Tibial nerve (tissue), 4 donors: ENCODE data around the gene ARPC1B. TPM values are rescaled to one million over a fixed set of nuclear protein-coding genes. Genes with fewer than 3 reads are reported as not detected.
A peak's percentile ranks its signal among the peaks of the same experiment; 100 is the strongest.

Experiments
- DNase-seq, 2 donors: peaks; one replicate each; pipeline ENCODE4 v3.0.0-alpha.2; 2019; ENCODE audit warnings: low spot score in 2 of 2
- H3K27ac ChIP-seq, 4 donors: fragments of 200-600 bp; sonication (generic) in 3 of 4; one replicate each; pipeline ENCODE4 v1.5.1; 2017 to 2019; ENCODE audit warnings: mild to moderate bottlenecking in 1 of 4
- H3K27me3 ChIP-seq, 2 donors: fragments of 200-600 bp; sonication (generic) in 1 of 2; one replicate each; pipeline versions ENCODE4 v1.5.1 to v1.6.0; 2017 to 2019
- H3K36me3 ChIP-seq, 3 donors: fragments of 200-600 bp; sonication (generic); one replicate each; pipeline ENCODE4 v1.5.1; 2018 to 2019
- H3K4me1 ChIP-seq, 4 donors: fragments of 200-600 bp; sonication (generic) in 3 of 4; one replicate each; pipeline ENCODE4 v1.5.1; 2017 to 2019
- H3K4me3 ChIP-seq, 4 donors: fragments of 200-600 bp; sonication (generic) in 3 of 4; one replicate each; pipeline ENCODE4 v1.5.1; 2017 to 2019; ENCODE audit warnings: mild to moderate bottlenecking in 1 of 4, moderate library complexity in 1 of 4
- H3K9me3 ChIP-seq, 4 donors: fragments of 200-600 bp; sonication (generic) in 3 of 4; one replicate each; pipeline ENCODE4 v1.5.1; 2017 to 2019
- CTCF ChIP-seq, 5 experiments: fragments of 200-600 bp in 3 of 5; fragments of 450-650 bp in 2 of 5; sonication (generic) in 3 of 5; IDR thresholded peaks; one replicate each; pipeline ENCODE4 v1.5.1; 2016 to 2019; ENCODE audit warnings: antibody characterized with exemption in 5 of 5, mild to moderate bottlenecking in 3 of 5, moderate library complexity in 2 of 5
- EP300 ChIP-seq, 2 donors: sonication (generic); formaldehyde crosslinking; IDR thresholded peaks; one replicate each; pipeline ENCODE4 v1.6.1; 2017; ENCODE audit warnings: antibody characterized with exemption in 2 of 2, mild to moderate bottlenecking in 1 of 2
- POLR2A ChIP-seq, 2 donors: fragments of 450-650 bp; IDR thresholded peaks; one replicate each; pipeline ENCODE4 v1.6.1; 2017; ENCODE audit warnings: antibody characterized with exemption in 2 of 2, mild to moderate bottlenecking in 2 of 2, moderate library complexity in 2 of 2
- WGBS, 2 donors: methylation state at CpG; one replicate each; pipeline ENCODE4 v1.1.5; 2018; 5-methylcytosine and 5-hydroxymethylcytosine counted together
- total RNA-seq, 4 donors: library from RNA; depleted of rRNA; stranded (reverse); fragments of >200 nt; gene quantifications; one replicate each; pipeline ENCODE4 v1.1.0, GENCODE V29; 2016

The ARPC1B gene
- total RNA-seq, 4 donors from 2014 or later: 178 to 337 (median 306) TPM

- H3K36me3 ChIP-seq: peaks cover 0 to 89% (median 6%) of the 10 kb centered on the region in 3 donors
- WGBS, 2 donors: 41 to 50% methylated on average over 18 to 21 of the region's 21 CpGs
These were observed 22.1 kb downstream of the ARPC1B start for GRCh38 chr7:99396418-99397296.

GRCh38 chr7:99397297-99397983 is 22.9 kb downstream of the ARPC1B start:
- 74 to 77% methylated on average over 16 to 17 of the region's 18 CpGs for WGBS, 2 donors
- TF ChIP-seq POLR2A (IDR thresholded peaks at IDR 0.05): no peak
- TF ChIP-seq CTCF (IDR thresholded peaks at IDR 0.05): no peak
- TF ChIP-seq EP300 (IDR thresholded peaks at IDR 0.05): no peak
- H3K4me1 ChIP-seq: peaks cover 0 to 79% (median 16%) of the 10 kb centered on the region in 4 donors
- H3K9me3 ChIP-seq: no peaks in the 10 kb centered on the region
- H3K4me3 ChIP-seq: no peak overlapping the region
- H3K27ac ChIP-seq: peak overlapping the region in 3 of 4 donors; percentile 23 to 88 (median 70)
- no peak for DNase-seq
- peaks cover 0 to 89% (median 6%) of the 10 kb centered on the region in 3 donors for H3K36me3 ChIP-seq
- no peaks in the 10 kb centered on the region for H3K27me3 ChIP-seq

More at GRCh38 chr7:99396418-99397296, 22.1 kb downstream of the ARPC1B start:
- Histone ChIP-seq H3K27me3 (no peaks in the 10 kb centered on the region), H3K4me1 (peaks cover 0 to 84% (median 20%) of the 10 kb centered on the region in 4 donors), H3K9me3 (no peaks in the 10 kb centered on the region), H3K27ac (peak overlapping the region in 2 of 4 donors; percentile 70 to 88), H3K4me3 (no peak overlapping the region)
- TF ChIP-seq CTCF (IDR thresholded peaks at IDR 0.05) (no peak), EP300 (IDR thresholded peaks at IDR 0.05) (peak in 1 of 2 donors; percentile 10), POLR2A (IDR thresholded peaks at IDR 0.05) (no peak)
- no peak for DNase-seq

GRCh38 chr7:99398891-99399445 is 24.4 kb downstream of the ARPC1B start:
- Histone ChIP-seq H3K27ac (peak overlapping the region in 2 of 4 donors; percentile 28 to 88), H3K4me1 (peaks cover 0 to 72% (median 9%) of the 10 kb centered on the region in 4 donors), H3K36me3 (peaks cover 0 to 99% (median 9%) of the 10 kb centered on the region in 3 donors), H3K9me3 (no peaks in the 10 kb centered on the region), H3K4me3 (no peak overlapping the region), H3K27me3 (no peaks in the 10 kb centered on the region)
- no peak for DNase-seq
- TF ChIP-seq EP300 (IDR thresholded peaks at IDR 0.05): no peak
- no peak for TF ChIP-seq CTCF (IDR thresholded peaks at IDR 0.05)
- TF ChIP-seq POLR2A (IDR thresholded peaks at IDR 0.05): no peak
- 72% methylated on average over 5 of the region's 5 CpGs for WGBS, 2 donors

GRCh38 chr7:99399597-99399996 is 25.1 kb downstream of the ARPC1B start:
- Histone ChIP-seq H3K4me1 (peaks cover 0 to 72% (median 11%) of the 10 kb centered on the region in 4 donors), H3K27ac (peak overlapping the region in 1 of 4 donors; percentile 88), H3K36me3 (peaks cover 0 to 99% (median 9%) of the 10 kb centered on the region in 3 donors), H3K27me3 (no peaks in the 10 kb centered on the region), H3K9me3 (no peaks in the 10 kb centered on the region), H3K4me3 (no peak overlapping the region)
- DNase-seq: no peak
- WGBS, 2 donors: 60 to 69% methylated on average over 6 of the region's 6 CpGs
- TF ChIP-seq POLR2A (IDR thresholded peaks at IDR 0.05) (no peak), EP300 (IDR thresholded peaks at IDR 0.05) (no peak), CTCF (IDR thresholded peaks at IDR 0.05) (no peak)
